ENCODE results near the gene DAND5.
A peak's percentile ranks its signal among the peaks of the same experiment; 100 is the strongest.
"Not testable (repeated sequence)": the region's sequence is repeated elsewhere in the genome, so short reads cannot be mapped to it uniquely, and the experiment has no call there.

The DAND5 gene

DNA sequence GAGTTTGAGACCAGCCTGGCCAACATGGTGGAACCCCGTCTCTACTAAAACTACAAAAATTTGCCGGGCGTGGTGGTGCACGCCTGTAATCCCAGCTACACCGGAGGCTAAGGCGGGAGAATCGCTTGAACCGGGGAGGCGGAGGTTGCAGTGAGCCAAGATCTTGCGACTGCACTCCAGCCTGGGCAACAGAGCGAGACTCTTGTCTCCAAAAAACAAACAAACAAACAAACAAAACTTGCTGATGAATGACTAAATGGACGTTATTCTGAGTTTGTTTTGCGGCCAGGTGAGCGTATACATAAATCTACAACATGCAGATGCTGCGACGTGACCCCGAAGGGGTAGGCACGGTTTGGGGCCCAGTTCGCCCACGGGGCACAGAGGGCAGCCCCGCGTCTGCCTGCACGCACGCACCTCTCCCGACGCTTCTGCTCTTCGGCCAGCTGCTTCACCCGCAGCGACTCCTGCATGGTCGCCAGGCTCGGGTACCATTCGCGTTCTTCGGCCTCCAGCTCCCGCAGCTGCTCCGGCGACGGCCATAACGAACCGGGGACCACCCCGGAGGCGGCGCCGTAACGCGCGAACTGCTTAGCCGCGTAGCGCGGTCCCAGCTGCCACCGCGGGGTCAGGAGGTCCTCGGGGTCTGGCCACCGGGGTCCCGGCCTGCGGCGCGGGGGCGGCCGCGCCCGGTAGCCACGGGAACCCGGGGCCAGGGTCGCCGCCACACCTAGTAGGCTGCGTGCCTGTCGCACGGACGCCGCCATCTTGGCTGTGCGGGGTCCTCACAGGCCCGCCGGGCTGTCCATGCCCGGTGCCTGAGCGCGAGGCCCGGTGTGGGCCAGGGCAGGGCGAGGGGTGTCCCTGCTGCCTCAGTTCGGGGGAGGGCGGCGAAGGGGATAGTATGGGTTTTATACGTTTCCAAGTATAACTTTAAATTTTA lies 12.7 kb upstream of the DAND5 start, which contains the start of gene GADD45GIP1:
Gene GADD45GIP1 (minus strand): TSS at position 778 of the 943 bp plus-strand sequence. CDS start 11 bp downstream, at position 767.
- no peak for TF ChIP-seq CTCF (IDR thresholded peaks at IDR 0.05; ENCODE audit: low read depth, low read length, missing control alignments)
- DNase-seq (ENCODE audit: low read depth): no peak
- H3K4me3 ChIP-seq (ENCODE audit: low read depth, low read length): peak within 1 kb of the TSS; percentile 64

GRCh38 chr19:12957389-12957952 lies 11.9 kb upstream of the DAND5 start:
- not testable (repeated sequence) for DNase-seq (ENCODE audit: low read depth)
- H3K4me3 ChIP-seq (ENCODE audit: low read depth, low read length): peak overlapping the region; percentile 64

DNA sequence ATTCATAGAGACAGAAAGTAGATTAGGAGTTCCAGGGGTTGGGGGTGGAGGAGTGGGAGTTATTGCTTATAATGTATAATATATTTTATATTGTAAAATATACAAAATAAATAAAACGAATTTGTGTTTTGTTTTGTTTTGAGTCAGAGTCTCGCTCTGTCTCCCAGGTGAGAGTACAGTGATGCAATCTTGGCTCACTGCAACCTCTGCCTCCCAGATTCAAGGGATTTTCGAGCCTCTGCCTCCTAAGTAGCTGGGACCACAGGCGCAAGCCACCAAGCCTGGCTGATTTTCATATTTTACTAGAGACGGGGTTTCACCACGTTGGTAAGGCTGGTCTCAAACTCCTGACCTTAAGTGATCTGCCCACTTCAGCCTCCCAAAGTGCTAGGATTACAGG lies 9.9 kb upstream of the DAND5 start:
- no peak for TF ChIP-seq CTCF (IDR thresholded peaks at IDR 0.05; ENCODE audit: low read depth, low read length, missing control alignments)
- H3K4me3 ChIP-seq (ENCODE audit: low read depth, low read length): no peak overlapping the region
- DNase-seq (ENCODE audit: low read depth): no peak

DNA sequence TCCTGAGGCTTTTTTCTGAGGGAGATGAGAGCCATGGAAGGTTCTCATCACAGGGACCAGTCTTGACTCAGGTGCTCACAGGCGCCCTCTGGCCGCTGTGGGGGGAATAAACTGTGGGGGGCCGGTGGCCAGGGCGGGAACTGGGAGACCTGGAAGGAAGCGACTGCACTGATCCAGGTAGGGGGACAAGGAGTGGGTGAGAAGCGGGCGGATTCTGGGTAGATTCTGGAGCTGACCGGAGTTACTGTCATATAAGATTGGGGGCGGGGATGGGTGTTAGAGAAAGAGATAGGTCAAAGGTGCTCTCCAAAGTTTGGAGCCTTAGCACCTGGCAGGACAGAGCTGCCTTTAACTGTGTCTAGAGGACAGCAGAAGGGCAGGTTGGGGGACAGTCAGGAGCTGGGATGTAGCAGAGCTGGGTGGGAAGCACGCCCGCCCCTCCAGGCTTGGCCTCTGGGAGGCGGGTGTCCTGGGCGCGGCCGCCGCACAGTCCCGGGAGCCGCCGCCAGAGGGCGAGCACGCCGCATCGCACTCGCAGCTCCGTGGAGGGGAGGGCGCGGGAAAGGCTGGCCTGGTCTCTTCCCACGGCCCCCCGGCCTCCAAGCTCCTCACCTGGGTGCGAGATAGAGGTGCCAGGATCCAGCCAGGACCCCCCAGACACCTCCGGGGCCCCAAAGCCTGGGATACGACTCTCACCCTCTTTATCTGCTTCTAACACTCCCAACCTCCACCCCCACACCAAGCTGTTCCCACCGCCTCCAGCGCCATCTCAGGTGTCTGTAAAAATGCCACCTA lies 4.2 kb upstream of the DAND5 start:
- H3K4me3 ChIP-seq (ENCODE audit: low read depth, low read length): peak overlapping the region; percentile 46
- no peak for DNase-seq (ENCODE audit: low read depth)
- peak; percentile 92 for TF ChIP-seq CTCF (IDR thresholded peaks at IDR 0.05; ENCODE audit: low read depth, low read length, missing control alignments)

DNA sequence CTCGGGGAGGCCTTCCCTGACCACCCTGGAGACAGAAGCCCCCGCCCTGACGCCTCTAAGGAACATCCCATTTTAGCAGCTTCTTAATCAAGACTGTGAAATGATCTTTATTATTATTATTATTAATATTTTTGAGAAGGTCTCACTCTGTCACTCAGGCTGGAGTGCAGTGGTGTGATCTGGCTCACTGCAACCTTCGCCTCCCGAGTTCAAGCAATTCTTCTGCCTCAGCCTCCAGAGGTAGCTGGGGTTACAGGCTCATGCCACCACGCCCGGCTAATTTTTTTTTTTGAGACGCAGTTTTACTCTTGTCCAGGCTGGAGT lies 3.6 kb upstream of the DAND5 start:
- no peak for TF ChIP-seq CTCF (IDR thresholded peaks at IDR 0.05; ENCODE audit: low read depth, low read length, missing control alignments)
- no peak for DNase-seq (ENCODE audit: low read depth)
- no peak overlapping the region for H3K4me3 ChIP-seq (ENCODE audit: low read depth, low read length)

- no peak for TF ChIP-seq CTCF (IDR thresholded peaks at IDR 0.05; ENCODE audit: low read depth, low read length, missing control alignments)
- DNase-seq (ENCODE audit: low read depth): no peak
- no peak overlapping the region for H3K4me3 ChIP-seq (ENCODE audit: low read depth, low read length)
These were observed 1.5 kb upstream of the DAND5 start for GRCh38 chr19:12967907-12968306.

Measured in GM12864 (cell line).